Activated CD8-positive, alpha-beta memory T cell treated with anti-CD3 and anti-CD28 coated beads, Interleukin-2, amount 10 ng/mL, durations not matched to agents 7 days and 5 days (primary cell): ENCODE results near the gene ADAMTS4. TPM values are rescaled to one million over a fixed set of nuclear protein-coding genes. Genes with fewer than 3 reads are reported as not detected.

Experiments
- ATAC-seq: fragments of 150-1000 bp; cut with Tn5 transposase; one replicate; pipeline ENCODE4 v1.10.0; 2021; ENCODE audit warnings: moderate library complexity
- CTCF ChIA-PET: fragments of 350-600 bp; sonication (Branson Sonifier 250); formaldehyde crosslinking; loops from one replicate; lab custom pipeline; 2021; ENCODE audit warnings: antibody characterized with exemption; lab: Charles Lee
- DNase-seq: peaks from one replicate; pipeline ENCODE4 v3.0.0-alpha.2; 2020
- H3K27ac Mint-ChIP-seq: one replicate; pipeline ENCODE4 v1.8.0; 2021; ENCODE audit warnings: mild to moderate bottlenecking, mixed read lengths
- H3K27me3 Mint-ChIP-seq: one replicate; pipeline ENCODE4 v1.8.0; 2021; ENCODE audit warnings: mixed read lengths
- H3K36me3 Mint-ChIP-seq: one replicate; pipeline ENCODE4 v1.8.0; 2021; ENCODE audit warnings: mild to moderate bottlenecking, mixed read lengths
- H3K4me1 Mint-ChIP-seq: one replicate; pipeline ENCODE4 v1.8.0; 2021; ENCODE audit warnings: mixed read lengths
- H3K4me3 Mint-ChIP-seq: one replicate; pipeline ENCODE4 v1.8.0; 2021; ENCODE audit warnings: mild to moderate bottlenecking, moderate library complexity, mixed read lengths
- H3K9me3 Mint-ChIP-seq: one replicate; pipeline ENCODE4 v1.8.0; 2022; ENCODE audit warnings: low read depth, mixed read lengths
- total RNA-seq, 2 experiments: library from RNA; stranded (reverse); gene quantifications; one replicate each; pipeline ENCODE4 v1.2.3, GENCODE V29; 2021

ADAMTS4 gene
- total RNA-seq, 2 experiments from 2014 or later = 0.30 to 0.38 TPM

DNA sequence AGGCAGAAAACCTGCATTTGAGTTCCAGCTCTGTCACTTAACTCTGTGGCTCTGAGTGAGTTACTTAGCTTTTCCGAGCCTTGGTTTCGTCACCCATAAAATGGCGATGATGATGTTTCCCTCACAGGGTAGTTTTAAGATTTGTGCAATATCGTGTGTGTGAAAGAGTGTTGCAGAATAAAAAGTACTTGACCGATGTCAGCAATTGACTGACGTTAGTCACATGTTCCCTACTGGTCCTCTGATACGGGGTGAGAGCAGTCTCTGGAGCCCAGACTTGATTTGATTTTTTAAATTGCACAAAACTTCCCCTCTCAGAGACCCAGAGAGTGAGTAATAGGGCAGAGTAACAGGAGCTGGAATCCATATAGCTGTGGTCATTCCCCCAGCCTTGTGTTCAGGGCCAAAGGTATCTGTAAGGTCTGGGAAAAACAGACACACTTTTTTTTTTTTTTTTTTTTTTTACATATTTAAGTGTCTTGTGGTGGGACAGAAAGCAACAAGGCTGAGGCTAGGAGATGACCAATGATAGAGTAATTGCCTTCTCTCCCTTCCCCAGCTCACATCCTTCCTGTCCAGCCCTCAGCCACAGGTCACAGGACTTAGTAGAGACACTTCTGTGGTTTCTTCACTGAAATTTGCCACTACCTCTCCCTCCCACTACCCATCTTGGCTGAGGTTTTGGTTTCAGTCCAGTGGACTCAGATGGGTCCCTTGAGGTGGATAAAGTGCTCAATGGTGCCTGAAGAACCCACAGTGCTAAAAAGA is 18.3 kb upstream of the ADAMTS4 start:
- peaks cover 32% of the 10 kb centered on the region for H3K4me1 Mint-ChIP-seq
- peaks cover 23% of the 10 kb centered on the region for H3K36me3 Mint-ChIP-seq
- peak; percentile 62 for ATAC-seq
- no peaks in the 10 kb centered on the region for H3K9me3 Mint-ChIP-seq
- peak; percentile 63 for DNase-seq
- CTCF ChIA-PET = interaction anchor here (0.7 to 5.3 kb wide), 9 partner anchors 9 to 165 kb away, joined by 3 to 26 read pairs (median 6); partner anchors contain the start of genes CFAP126, NDUFS2 and TOMM40L
- H3K4me3 Mint-ChIP-seq = no peak overlapping the region
- H3K27ac Mint-ChIP-seq = peak overlapping the region; percentile 44
- no peaks in the 10 kb centered on the region for H3K27me3 Mint-ChIP-seq

DNA sequence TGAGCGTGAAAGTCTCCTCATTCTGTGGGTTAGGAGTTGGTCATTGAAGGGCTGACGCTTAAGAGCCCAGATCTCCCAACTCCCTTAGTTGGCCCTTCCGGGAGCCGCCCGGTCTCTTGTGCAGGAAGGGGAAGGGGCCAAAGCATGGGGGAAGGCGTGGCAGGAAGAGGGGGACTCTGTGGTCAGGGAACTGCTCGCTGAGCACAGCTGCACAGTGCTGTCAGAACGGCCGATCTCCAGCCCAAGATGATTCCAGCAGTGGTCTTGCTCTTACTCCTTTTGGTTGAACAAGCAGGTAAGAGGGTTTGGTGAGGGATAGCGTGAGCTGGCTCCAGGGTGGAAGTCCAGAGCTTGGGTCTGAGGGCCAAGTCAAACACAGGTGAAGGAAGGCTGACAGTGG is 16.2 kb upstream of the ADAMTS4 start, which contains the start of gene FCER1G:
Gene FCER1G, plus strand, starts transcription at position 220 of the 400 bp plus-strand sequence. Its CDS starts 27 bp downstream, at position 247.
- no peak for DNase-seq
- peaks cover 28% of the 10 kb centered on the region for H3K4me1 Mint-ChIP-seq
- CTCF ChIA-PET = interaction anchor here (0.6 to 3.4 kb wide), 5 partner anchors 9 to 356 kb away, joined by 3 to 24 read pairs (median 3); partner anchors contain the start of gene TOMM40L
- H3K36me3 Mint-ChIP-seq = peaks cover 35% of the 10 kb centered on the region
- peak within 1 kb of the TSS; percentile 17 for H3K4me3 Mint-ChIP-seq
- no peak for ATAC-seq
- no peaks in the 10 kb centered on the region for H3K9me3 Mint-ChIP-seq
- peak within 1 kb of the TSS; percentile 65 for H3K27ac Mint-ChIP-seq
- no peaks in the 10 kb centered on the region for H3K27me3 Mint-ChIP-seq

GRCh38 chr1:161214369-161214768 is 15.5 kb upstream of the ADAMTS4 start:
- H3K9me3 Mint-ChIP-seq = no peaks in the 10 kb centered on the region

GRCh38 chr1:161209790-161210409 is 11.0 kb upstream of the ADAMTS4 start:
- DNase-seq = peak; percentile 82
- Mint-ChIP-seq H3K27ac (peak overlapping the region; percentile 57), H3K36me3 (peaks cover 54% of the 10 kb centered on the region), H3K27me3 (no peaks in the 10 kb centered on the region), H3K4me3 (no peak overlapping the region), H3K4me1 (peaks cover 32% of the 10 kb centered on the region), H3K9me3 (no peaks in the 10 kb centered on the region)
- CTCF ChIA-PET = interaction anchor here (0.6 to 6.7 kb wide), 10 partner anchors 8 to 189 kb away, joined by 3 to 110 read pairs (median 6); partner anchors contain the start of genes APOA2, NDUFS2 and TOMM40L
- ATAC-seq = peak; percentile 90

More at GRCh38 chr1:161214369-161214768, 15.5 kb upstream of the ADAMTS4 start:
- CTCF ChIA-PET = interaction anchor here (0.7 kb wide), 1 partner anchor 357 kb away, joined by 3 read pairs; no protein-coding TSS in a partner anchor
- DNase-seq = no peak
- ATAC-seq = no peak
- peaks cover 40% of the 10 kb centered on the region for H3K36me3 Mint-ChIP-seq
- no peaks in the 10 kb centered on the region for H3K27me3 Mint-ChIP-seq
- no peak overlapping the region for H3K27ac Mint-ChIP-seq
- peaks cover 34% of the 10 kb centered on the region for H3K4me1 Mint-ChIP-seq
- H3K4me3 Mint-ChIP-seq = no peak overlapping the region

DNA sequence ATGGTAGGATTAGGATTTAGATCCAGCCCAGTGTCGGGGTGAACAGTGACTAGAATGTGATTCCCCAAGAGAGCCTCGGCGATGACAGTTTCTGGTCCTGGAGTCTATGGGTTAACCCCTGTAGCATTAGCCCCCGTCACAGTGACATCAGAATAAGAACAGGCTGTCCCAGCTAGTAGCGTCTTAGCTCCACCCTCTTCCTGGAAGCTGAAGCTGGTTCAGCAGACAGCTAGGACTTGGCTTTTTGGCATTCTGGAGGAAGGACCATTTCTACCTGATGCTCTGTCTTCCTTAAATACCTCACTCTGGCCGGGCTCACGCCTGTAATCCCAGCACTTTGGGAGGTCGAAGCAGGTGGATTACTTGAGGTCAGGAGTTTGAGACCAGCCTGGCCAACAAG is 8.3 kb upstream of the ADAMTS4 start:
- peaks cover 51% of the 10 kb centered on the region for H3K36me3 Mint-ChIP-seq
- no peaks in the 10 kb centered on the region for H3K27me3 Mint-ChIP-seq
- CTCF ChIA-PET = interaction anchor here (0.6 to 7.0 kb wide), 5 partner anchors 9 to 175 kb away, joined by 3 to 89 read pairs (median 6); partner anchors contain the start of genes APOA2, FCER1G, PPOX and TOMM40L
- H3K27ac Mint-ChIP-seq = no peak overlapping the region
- H3K4me1 Mint-ChIP-seq = peaks cover 47% of the 10 kb centered on the region
- no peak for DNase-seq
- no peak overlapping the region for H3K4me3 Mint-ChIP-seq
- ATAC-seq = no peak
- no peaks in the 10 kb centered on the region for H3K9me3 Mint-ChIP-seq

DNA sequence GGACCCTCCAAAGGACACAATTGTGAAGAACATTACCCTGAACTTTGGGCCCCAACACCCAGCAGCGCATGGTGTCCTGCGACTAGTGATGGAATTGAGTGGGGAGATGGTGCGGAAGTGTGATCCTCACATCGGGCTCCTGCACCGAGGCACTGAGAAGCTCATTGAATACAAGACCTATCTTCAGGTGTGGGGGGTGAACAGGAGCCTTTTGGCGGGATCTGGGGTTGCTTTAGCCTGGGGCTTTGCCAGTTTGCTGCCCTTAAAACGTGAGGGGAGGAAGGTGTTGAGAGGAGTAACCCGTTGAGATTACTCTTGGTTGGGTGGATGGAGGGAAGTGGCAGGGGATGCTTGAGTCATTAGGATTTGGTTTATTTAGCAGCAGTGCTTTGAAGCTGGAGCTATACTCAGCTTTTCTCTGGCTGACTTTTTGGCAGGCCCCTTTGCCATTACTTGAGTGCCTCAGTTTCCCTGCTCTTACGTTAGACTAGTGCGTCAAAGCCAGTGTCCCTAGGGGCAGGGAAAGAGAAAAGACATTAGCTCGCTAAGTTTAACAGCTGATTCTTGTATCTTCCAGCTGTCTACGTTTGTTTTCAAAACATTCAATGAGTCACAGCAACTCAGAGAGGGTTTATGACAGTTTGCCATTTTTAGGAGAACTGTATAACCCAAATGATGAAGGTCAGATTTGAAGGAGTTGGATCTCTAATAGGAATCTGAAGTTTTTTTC is 7.7 kb upstream of the ADAMTS4 start:
- no peaks in the 10 kb centered on the region for H3K9me3 Mint-ChIP-seq
- no peak for ATAC-seq
- H3K4me3 Mint-ChIP-seq = no peak overlapping the region
- peak overlapping the region; percentile 23 for H3K27ac Mint-ChIP-seq
- no peak for DNase-seq
- peaks cover 51% of the 10 kb centered on the region for H3K4me1 Mint-ChIP-seq
- H3K36me3 Mint-ChIP-seq = peaks cover 47% of the 10 kb centered on the region
- CTCF ChIA-PET = interaction anchor here (0.6 to 7.0 kb wide), 7 partner anchors 9 to 175 kb away, joined by 3 to 89 read pairs (median 6); partner anchors contain the start of genes APOA2, FCER1G, PPOX and TOMM40L
- H3K27me3 Mint-ChIP-seq = no peaks in the 10 kb centered on the region

GRCh38 chr1:161201836-161202712 is 3.2 kb upstream of the ADAMTS4 start, which contains the start of gene NDUFS2:
Gene NDUFS2 (plus strand): TSS chr1:161202367. CDS start chr1:161202386, 19 bp downstream.
- Mint-ChIP-seq H3K9me3 (no peaks in the 10 kb centered on the region), H3K4me1 (peaks cover 64% of the 10 kb centered on the region), H3K36me3 (peaks cover 29% of the 10 kb centered on the region), H3K27me3 (no peaks in the 10 kb centered on the region), H3K4me3 (peak within 1 kb of the TSS; percentile 87), H3K27ac (peak within 1 kb of the TSS; percentile 95)
- peak; percentile 99 for ATAC-seq
- CTCF ChIA-PET = interaction anchor here (0.9 to 7.0 kb wide), 19 partner anchors 9 to 188 kb away, joined by 3 to 89 read pairs (median 4); partner anchors contain the start of genes APOA2, B4GALT3, PCP4L1 and PPOX
- DNase-seq = peak; percentile 99

DNA sequence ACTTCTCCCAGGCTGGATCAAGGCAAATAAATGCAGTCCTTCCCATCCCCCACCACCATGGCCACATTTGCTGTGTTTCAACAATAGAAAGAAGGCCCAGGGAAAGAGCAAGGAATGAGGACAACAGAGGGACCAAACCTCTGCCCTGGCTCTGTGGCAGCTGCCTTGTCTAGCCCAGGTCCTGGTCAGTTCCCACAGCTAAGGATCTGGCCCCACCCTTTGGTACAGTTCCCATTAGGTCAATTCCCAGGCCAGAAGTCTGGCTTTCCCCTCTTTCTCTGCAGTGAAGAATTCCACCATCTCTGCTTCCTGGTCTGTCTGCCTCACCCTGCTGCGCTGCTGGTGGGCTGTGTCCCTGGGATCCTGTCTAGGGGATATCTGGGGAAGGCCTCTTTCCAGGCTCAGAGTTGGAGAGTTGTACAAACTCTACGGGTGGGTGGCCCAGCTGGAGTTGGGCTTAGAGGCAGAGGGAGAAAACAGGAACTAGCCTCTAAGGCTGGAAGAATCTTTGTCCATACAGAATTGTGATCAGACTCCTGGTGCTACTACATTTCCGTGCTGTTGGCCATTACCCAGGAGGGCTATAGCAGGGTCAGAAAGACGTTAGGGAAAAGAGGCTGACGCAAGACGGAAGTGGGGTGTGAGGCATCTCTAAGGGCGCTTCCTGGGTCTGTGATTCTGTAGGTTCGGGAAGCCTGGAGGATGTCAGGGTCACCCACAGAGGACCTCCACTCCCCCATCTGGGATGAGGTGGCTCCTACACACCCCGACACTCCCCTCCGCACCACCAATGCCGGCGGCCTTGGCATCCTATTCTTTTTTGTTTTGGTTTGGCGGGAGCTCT is 2.4 kb upstream of the ADAMTS4 start:
- peaks cover 25% of the 10 kb centered on the region for H3K36me3 Mint-ChIP-seq
- ATAC-seq = peak; percentile 0
- CTCF ChIA-PET = interaction anchor here (0.9 to 7.0 kb wide), 17 partner anchors 9 to 181 kb away, joined by 3 to 89 read pairs (median 6); partner anchors contain the start of genes APOA2, B4GALT3, PCP4L1 and PPOX
- H3K4me3 Mint-ChIP-seq = peak overlapping the region; percentile 87
- DNase-seq = no peak
- no peaks in the 10 kb centered on the region for H3K27me3 Mint-ChIP-seq
- H3K9me3 Mint-ChIP-seq = no peaks in the 10 kb centered on the region
- peak overlapping the region; percentile 95 for H3K27ac Mint-ChIP-seq
- H3K4me1 Mint-ChIP-seq = peaks cover 62% of the 10 kb centered on the region

GRCh38 chr1:161200421-161200991 is 1.7 kb upstream of the ADAMTS4 start:
- Mint-ChIP-seq H3K36me3 (peaks cover 21% of the 10 kb centered on the region), H3K9me3 (no peaks in the 10 kb centered on the region), H3K4me1 (peaks cover 62% of the 10 kb centered on the region), H3K27ac (peak overlapping the region; percentile 95), H3K4me3 (no peak overlapping the region), H3K27me3 (no peaks in the 10 kb centered on the region)
- ATAC-seq (no peak), DNase-seq (no peak)
- CTCF ChIA-PET = interaction anchor here (1.0 to 7.0 kb wide), 9 partner anchors 8 to 182 kb away, joined by 3 to 89 read pairs (median 23); partner anchors contain the start of genes APOA2, B4GALT3, PPOX and TOMM40L

DNA sequence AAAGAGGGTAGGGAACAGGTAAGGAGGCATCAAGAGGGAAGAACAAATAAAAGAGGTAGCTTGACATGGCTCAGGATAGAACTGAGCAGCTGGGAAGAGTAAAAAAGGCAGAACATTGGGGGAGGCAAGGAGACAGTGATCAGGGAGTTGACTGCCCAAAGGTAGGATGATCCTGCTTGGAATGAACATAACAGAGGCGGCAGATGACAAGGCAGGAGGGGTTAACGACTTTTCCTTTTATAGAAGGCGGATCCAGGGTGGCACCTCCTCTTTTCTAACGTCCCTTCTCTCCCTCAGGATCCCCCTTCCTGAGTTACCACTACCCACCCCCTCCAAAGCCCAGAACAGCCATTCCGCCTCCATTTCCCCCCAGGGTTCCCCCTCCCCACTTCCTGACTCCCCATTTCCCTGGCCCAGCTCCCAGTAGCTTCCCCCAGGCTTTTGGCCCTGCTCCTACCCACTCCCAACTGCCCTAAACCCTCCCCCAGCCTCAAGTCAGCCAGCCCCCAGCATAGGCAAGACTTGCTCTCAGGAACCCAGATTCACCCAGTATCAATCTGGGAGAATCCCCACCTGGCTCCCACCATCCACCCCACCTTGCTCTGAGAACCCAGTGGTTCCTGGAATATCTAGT is 769 bp upstream of the ADAMTS4 start:
- ATAC-seq (no peak), DNase-seq (no peak)
- Mint-ChIP-seq H3K9me3 (no peaks in the 10 kb centered on the region), H3K4me3 (no peak overlapping the region), H3K36me3 (peaks cover 15% of the 10 kb centered on the region), H3K4me1 (peaks cover 64% of the 10 kb centered on the region), H3K27ac (peak overlapping the region; percentile 95), H3K27me3 (no peaks in the 10 kb centered on the region)
- CTCF ChIA-PET = interaction anchor here (1.0 to 3.9 kb wide), 4 partner anchors 14 to 107 kb away, joined by 3 to 14 read pairs (median 4); partner anchors contain the start of genes PPOX and TOMM40L
